Hepatocyte (in vitro differentiated cells): Measurements from ENCODE around the gene NFKB2. TPM values are rescaled to one million over a fixed set of nuclear protein-coding genes. Genes with fewer than 3 reads are reported as not detected.

Experiments
- DNase-seq: peaks from one replicate; pipeline ENCODE4 v3.0.0-alpha.2; 2016; ENCODE audit warnings: low spot score
- H2AFZ ChIP-seq: fragments of 200-600 bp; sonication (generic); 2 replicates; pipeline ENCODE4 v1.6.0; 2016; ENCODE audit warnings: antibody characterized with exemption, mild to moderate bottlenecking
- H3K27ac ChIP-seq: fragments of 200-600 bp; sonication (generic); 2 replicates; pipeline ENCODE4 v1.5.1; 2016; ENCODE audit warnings: mild to moderate bottlenecking
- H3K27me3 ChIP-seq: fragments of 200-600 bp; sonication (generic); 2 replicates; pipeline ENCODE4 v1.6.1; 2016
- H3K36me3 ChIP-seq: fragments of 200-600 bp; sonication (generic); replicated peaks from 2 replicates; pipeline ENCODE4 v1.5.1; 2016; ENCODE audit warnings: low read depth; ENCODE audit not compliant: insufficient read depth
- H3K4me1 ChIP-seq: fragments of 200-600 bp; sonication (generic); 2 replicates; pipeline ENCODE4 v1.5.1; 2016; ENCODE audit warnings: mild to moderate bottlenecking, moderate library complexity; ENCODE audit not compliant: insufficient read depth
- H3K4me2 ChIP-seq: fragments of 200-600 bp; sonication (generic); 2 replicates; pipeline ENCODE4 v1.6.0; 2016
- H3K4me3 ChIP-seq: fragments of 200-600 bp; sonication (generic); 2 replicates; pipeline ENCODE4 v1.5.1; 2016; ENCODE audit warnings: mild to moderate bottlenecking
- H3K79me2 ChIP-seq: fragments of 200-600 bp; sonication (generic); 2 replicates; pipeline ENCODE4 v1.6.0; 2017; ENCODE audit warnings: mild to moderate bottlenecking
- H3K9me2 ChIP-seq: fragments of 200-600 bp; sonication (generic); replicated peaks from 2 replicates; pipeline ENCODE4 v1.6.0; 2017; ENCODE audit warnings: mild to moderate bottlenecking; ENCODE audit not compliant: insufficient read depth
- H3K9me3 ChIP-seq: fragments of 200-600 bp; sonication (generic); 2 replicates; pipeline ENCODE4 v1.5.1; 2016; ENCODE audit warnings: low read depth, mild to moderate bottlenecking
- H4K20me1 ChIP-seq: fragments of 200-600 bp; sonication (generic); 2 replicates; pipeline ENCODE4 v1.6.0; 2016; ENCODE audit warnings: mild to moderate bottlenecking; ENCODE audit not compliant: insufficient read depth, poor library complexity, severe bottlenecking
- CTCF ChIP-seq: fragments of 200-600 bp; sonication (generic); IDR thresholded peaks from 2 replicates; pipeline ENCODE4 v1.5.1; 2016; ENCODE audit warnings: antibody characterized with exemption, mild to moderate bottlenecking; ENCODE audit not compliant: poor library complexity
- EZH2 ChIP-seq: fragments of 200-600 bp; sonication (generic); IDR thresholded peaks from 2 replicates; pipeline ENCODE4 v1.6.1; 2016; ENCODE audit warnings: antibody characterized with exemption, mild to moderate bottlenecking, borderline replicate concordance
- EZH2phosphoT487 ChIP-seq: fragments of 200-600 bp; sonication (generic); IDR thresholded peaks from one replicate; pipeline ENCODE4 v1.6.1; 2018; ENCODE audit warnings: antibody characterized with exemption, mild to moderate bottlenecking, low read depth, moderate library complexity; ENCODE audit not compliant: unreplicated experiment, severe bottlenecking
- WGBS: methylation state at CpG from one replicate; pipeline ENCODE4 v1.1.6; 2016; ENCODE audit warnings: low lambda C conversion rate; ENCODE audit errors: missing lambda C conversion rate; 5-methylcytosine and 5-hydroxymethylcytosine counted together
- microRNA counts: library from miRNA; unstranded; fragments of <30 nt; microRNA quantifications from one replicate; lab custom pipeline; 2017
- microRNA-seq: library from miRNA; unstranded; fragments of <30 nt; microRNA quantifications from one replicate; pipeline ENCODE4, GENCODE V29; 2017
- polyA plus RNA-seq: library from polyadenylated mRNA; unstranded; fragments of >200 nt; fragmentation: Nextera tagmentation; extraction: Ambion mirVana; gene quantifications from 2 replicates; pipeline ENCODE4 v1.2.1, GENCODE V29; 2016
- small RNA-seq: library from RNA; depleted of rRNA; stranded (forward); fragments of <200 nt; gene quantifications from one replicate; pipeline ENCODE3, GENCODE V24; 2014
- total RNA-seq: library from RNA; depleted of rRNA; stranded (reverse); fragments of >200 nt; gene quantifications from 2 replicates; pipeline ENCODE4 v1.2.3, GENCODE V29; 2014

The NFKB2 gene
- total and polyA plus RNA-seq, 2 experiments from 2014 or later, result 23.2 to 27.4 TPM

GRCh38 chr10:102450374-102451104 is 55.0 kb downstream of the NFKB2 start:
- no peaks in the 10 kb centered on the region for H3K9me2 ChIP-seq
- TF ChIP-seq EZH2phosphoT487 (no peak), CTCF (no peak), EZH2 (no peak)
- H3K27me3 ChIP-seq, result no peaks in the 10 kb centered on the region
- peak overlapping the region; percentile 96 for H2AFZ ChIP-seq
- H4K20me1 ChIP-seq, result no peaks in the 10 kb centered on the region
- DNase-seq, result peak; percentile 89
- H3K27ac ChIP-seq, result peak overlapping the region; percentile 96
- 1% methylated on average over 78 of the region's 104 CpGs for WGBS
- peaks cover 27% of the 10 kb centered on the region for H3K4me1 ChIP-seq
- H3K36me3 ChIP-seq, result no peaks in the 10 kb centered on the region
- H3K9me3 ChIP-seq, result no peaks in the 10 kb centered on the region
- peak overlapping the region; percentile 98 for H3K4me2 ChIP-seq
- peaks cover 19% of the 10 kb centered on the region for H3K79me2 ChIP-seq
- peak overlapping the region; percentile 60 for H3K4me3 ChIP-seq

GRCh38 chr10:102451105-102451969 is 55.8 kb downstream of the NFKB2 start, which contains the start of gene C10orf95:
TSS of gene C10orf95 (minus strand) at chr10:102451543. CDS start at chr10:102451093, 450 bp downstream.
- peak within 1 kb of the TSS; percentile 96 for H2AFZ ChIP-seq
- peaks cover 32% of the 10 kb centered on the region for H3K4me1 ChIP-seq
- no peaks in the 10 kb centered on the region for H3K9me3 ChIP-seq
- peaks cover 19% of the 10 kb centered on the region for H3K79me2 ChIP-seq
- 25% methylated on average over 28 of the region's 28 CpGs for WGBS
- peak; percentile 61 for DNase-seq
- H3K4me2 ChIP-seq, result peak within 1 kb of the TSS; percentile 98
- no peaks in the 10 kb centered on the region for H3K36me3 ChIP-seq
- TF ChIP-seq CTCF (no peak), EZH2phosphoT487 (no peak), EZH2 (no peak)
- no peaks in the 10 kb centered on the region for H4K20me1 ChIP-seq
- peak within 1 kb of the TSS; percentile 96 for H3K27ac ChIP-seq
- no peaks in the 10 kb centered on the region for H3K27me3 ChIP-seq
- peak within 1 kb of the TSS; percentile 60 for H3K4me3 ChIP-seq
- H3K9me2 ChIP-seq, result no peaks in the 10 kb centered on the region

MicroRNA genes within 50 kb of the gene (microRNA counts, 767-probe panel; counts per million panel counts)
- microRNA hsa-miR-146b-3p (lab: Ali Mortazavi, UCI) (not detected), microRNA hsa-miR-146b-5p (lab: Ali Mortazavi, UCI) (not detected)

Small RNA genes within 50 kb of the gene (microRNA-seq; reads per million reads assigned to microRNA genes)
- gene MIR146B, result 1,715 reads per million, percentile 83 among the genes with 10 or more reads in this experiment

Small RNA genes within 50 kb of the gene (small RNA-seq; reads per million reads assigned to genes)
- gene MIR146B, result 3,065 reads per million, percentile 99 among the genes with 10 or more reads in this experiment

Other genes starting within 250 kb of the NFKB2 start
- gene NOLC1, start 243.3 kb upstream of the NFKB2 start, total RNA-seq, result 29.8 and 50.4 TPM in 2 replicates
- gene NOLC1, start 243.3 kb upstream of the NFKB2 start, polyA plus RNA-seq, result 46.2 and 49.5 TPM in 2 replicates
- 0.40 TPM in 1 of 2 replicates, not detected in the other for gene ELOVL3, start 169.4 kb upstream of the NFKB2 start, total RNA-seq
- not detected in 2 replicates for gene ELOVL3, start 169.4 kb upstream of the NFKB2 start, polyA plus RNA-seq
- gene PITX3, start 154.2 kb upstream of the NFKB2 start, total RNA-seq, result not detected in 2 replicates
- 0.52 and 0.79 TPM in 2 replicates for gene PITX3, start 154.2 kb upstream of the NFKB2 start, polyA plus RNA-seq
- gene GBF1, start 150.2 kb upstream of the NFKB2 start, total RNA-seq, result 43.0 and 55.4 TPM in 2 replicates
- 35.7 and 43.1 TPM in 2 replicates for gene GBF1, start 150.2 kb upstream of the NFKB2 start, polyA plus RNA-seq
- 9.9 and 13.1 TPM in 2 replicates for gene PSD, start 23.1 kb downstream of the NFKB2 start, total RNA-seq
- gene PSD, start 23.1 kb downstream of the NFKB2 start, polyA plus RNA-seq, result 20.1 and 21.5 TPM in 2 replicates
- 16.3 and 25.0 TPM in 2 replicates for gene FBXL15, start 25.1 kb downstream of the NFKB2 start, total RNA-seq
- 42.3 and 47.4 TPM in 2 replicates for gene FBXL15, start 25.1 kb downstream of the NFKB2 start, polyA plus RNA-seq
- gene CUEDC2, start 36.9 kb downstream of the NFKB2 start, total RNA-seq, result 37.9 and 45.4 TPM in 2 replicates
- 77.9 and 79.9 TPM in 2 replicates for gene CUEDC2, start 36.9 kb downstream of the NFKB2 start, polyA plus RNA-seq
- gene C10orf95, start 55.8 kb downstream of the NFKB2 start, total RNA-seq, result 5.6 and 7.7 TPM in 2 replicates
- 5.2 and 8.3 TPM in 2 replicates for gene C10orf95, start 55.8 kb downstream of the NFKB2 start, polyA plus RNA-seq
- 84.1 and 90.7 TPM in 2 replicates for gene ACTR1A, start 107.0 kb downstream of the NFKB2 start, total RNA-seq
- 80.5 and 86.7 TPM in 2 replicates for gene ACTR1A, start 107.0 kb downstream of the NFKB2 start, polyA plus RNA-seq
- gene SUFU, start 108.3 kb downstream of the NFKB2 start, total RNA-seq, result 10.2 and 10.9 TPM in 2 replicates
- gene SUFU, start 108.3 kb downstream of the NFKB2 start, polyA plus RNA-seq, result 18.2 TPM in 2 replicates
- gene TRIM8, start 248.8 kb downstream of the NFKB2 start, total RNA-seq, result 41.3 and 53.3 TPM in 2 replicates
- gene TRIM8, start 248.8 kb downstream of the NFKB2 start, polyA plus RNA-seq, result 61.2 and 63.4 TPM in 2 replicates